Measurements from ENCODE around the gene NTN1.
"Not testable (repeated sequence)": the region's sequence is repeated elsewhere in the genome, so short reads cannot be mapped to it uniquely, and the experiment has no call there.

Gene NTN1

GRCh38 chr17:9244066-9245052, 223.0 kb downstream of the NTN1 start:
- DNase-seq (ENCODE audit: low read depth in 3 of 3): no peak

GRCh38 chr17:9247401-9247938, 226.2 kb downstream of the NTN1 start:
- DNase-seq (ENCODE audit: low read depth in 3 of 3): no peak

- no peak for DNase-seq (ENCODE audit: low read depth in 3 of 3)
Observed at GRCh38 chr17:9249245-9249953, 228.1 kb downstream of the NTN1 start.

- DNase-seq (ENCODE audit: low read depth in 3 of 3): no peak
Observed at GRCh38 chr17:9251273-9251672, 230.0 kb downstream of the NTN1 start.

- DNase-seq (ENCODE audit: low read depth in 3 of 3): no peak
Observed at GRCh38 chr17:9253308-9253707, 232.0 kb downstream of the NTN1 start.

- DNase-seq (ENCODE audit: low read depth in 3 of 3): no peak
Observed at GRCh38 chr17:9254841-9255240, 233.5 kb downstream of the NTN1 start.

- no peak for DNase-seq (ENCODE audit: low read depth in 3 of 3)
Observed at GRCh38 chr17:9255833-9256232, 234.5 kb downstream of the NTN1 start.

GRCh38 chr17:9256361-9256750, 235.0 kb downstream of the NTN1 start:
- DNase-seq (ENCODE audit: low read depth in 3 of 3): no peak

- DNase-seq (ENCODE audit: low read depth in 3 of 3): no peak
Observed at GRCh38 chr17:9256751-9257629, 235.7 kb downstream of the NTN1 start.

GRCh38 chr17:9257630-9257965, 236.3 kb downstream of the NTN1 start:
- DNase-seq (ENCODE audit: low read depth in 3 of 3): not testable (repeated sequence)

GRCh38 chr17:9258115-9259015, 237.1 kb downstream of the NTN1 start:
- DNase-seq (ENCODE audit: low read depth in 3 of 3): no peak

- no peak for DNase-seq (ENCODE audit: low read depth in 3 of 3)
Observed at GRCh38 chr17:9259419-9259818, 238.1 kb downstream of the NTN1 start.

GRCh38 chr17:9261081-9262012, 240.0 kb downstream of the NTN1 start:
- no peak for DNase-seq (ENCODE audit: low read depth in 3 of 3)

- no peak for DNase-seq (ENCODE audit: low read depth in 3 of 3)
Observed at GRCh38 chr17:9266031-9266680, 244.8 kb downstream of the NTN1 start.

- no peak for DNase-seq (ENCODE audit: low read depth in 3 of 3)
Observed at GRCh38 chr17:9266697-9267117, 245.4 kb downstream of the NTN1 start.

GRCh38 chr17:9268546-9268945, 247.2 kb downstream of the NTN1 start:
- no peak for DNase-seq (ENCODE audit: low read depth in 3 of 3)

GRCh38 chr17:9269350-9270035, 248.2 kb downstream of the NTN1 start:
- no peak for DNase-seq (ENCODE audit: low read depth in 3 of 3)

GRCh38 chr17:9270921-9271320, 249.6 kb downstream of the NTN1 start:
- no peak for DNase-seq (ENCODE audit: low read depth in 3 of 3)

All from stimulated activated CD4-positive, alpha-beta T cell treated with anti-CD3 and anti-CD28 coated beads, TNF-alpha, amount 100 ng/mL, for 24 hours (primary cell).